Measurements from ENCODE around the gene NEURL3. TPM values are rescaled to one million over a fixed set of nuclear protein-coding genes. Genes with fewer than 3 reads are reported as not detected.
A peak's percentile ranks its signal among the peaks of the same experiment; 100 is the strongest.

NEURL3 gene
- total RNA-seq, 2 donors from 2014 or later = 2.5 to 2.6 TPM

DNA sequence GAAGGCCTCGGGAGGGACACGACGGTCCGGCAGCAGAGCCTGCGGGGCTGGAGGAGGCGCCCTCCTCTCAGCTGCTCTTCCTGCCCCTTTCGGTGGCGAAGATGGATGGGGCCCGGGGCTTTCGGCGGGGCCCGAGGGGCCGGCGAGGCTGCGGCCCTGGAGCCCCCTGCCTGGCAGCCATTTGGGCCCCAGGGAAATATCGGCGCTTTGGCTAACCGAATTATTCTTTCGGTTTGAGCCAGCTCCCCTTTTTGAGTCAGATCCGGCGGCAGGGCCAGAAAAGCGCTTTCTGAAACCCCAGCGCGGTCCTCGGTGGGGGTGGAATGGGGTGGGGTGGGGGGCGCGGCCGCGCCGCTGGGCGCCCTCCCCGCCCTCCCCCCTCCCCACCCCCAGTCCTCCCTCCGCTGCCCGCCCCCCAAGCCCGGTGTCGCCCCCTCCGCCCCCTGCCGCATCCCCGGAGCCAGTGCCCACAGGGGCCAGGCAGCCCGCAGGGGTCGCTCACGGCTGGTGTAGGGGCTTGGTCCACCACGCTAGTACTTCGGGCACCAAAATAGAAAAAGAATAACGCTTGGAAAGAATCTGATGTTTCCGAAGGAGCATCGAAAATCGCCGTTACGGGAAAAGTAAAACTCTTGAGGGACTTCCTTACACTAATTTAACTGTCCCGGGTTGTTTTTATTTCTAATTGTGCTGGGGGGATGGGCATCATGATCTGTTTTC, 22.3 kb upstream of the NEURL3 start:
- TF ChIP-seq, protein P1, sequence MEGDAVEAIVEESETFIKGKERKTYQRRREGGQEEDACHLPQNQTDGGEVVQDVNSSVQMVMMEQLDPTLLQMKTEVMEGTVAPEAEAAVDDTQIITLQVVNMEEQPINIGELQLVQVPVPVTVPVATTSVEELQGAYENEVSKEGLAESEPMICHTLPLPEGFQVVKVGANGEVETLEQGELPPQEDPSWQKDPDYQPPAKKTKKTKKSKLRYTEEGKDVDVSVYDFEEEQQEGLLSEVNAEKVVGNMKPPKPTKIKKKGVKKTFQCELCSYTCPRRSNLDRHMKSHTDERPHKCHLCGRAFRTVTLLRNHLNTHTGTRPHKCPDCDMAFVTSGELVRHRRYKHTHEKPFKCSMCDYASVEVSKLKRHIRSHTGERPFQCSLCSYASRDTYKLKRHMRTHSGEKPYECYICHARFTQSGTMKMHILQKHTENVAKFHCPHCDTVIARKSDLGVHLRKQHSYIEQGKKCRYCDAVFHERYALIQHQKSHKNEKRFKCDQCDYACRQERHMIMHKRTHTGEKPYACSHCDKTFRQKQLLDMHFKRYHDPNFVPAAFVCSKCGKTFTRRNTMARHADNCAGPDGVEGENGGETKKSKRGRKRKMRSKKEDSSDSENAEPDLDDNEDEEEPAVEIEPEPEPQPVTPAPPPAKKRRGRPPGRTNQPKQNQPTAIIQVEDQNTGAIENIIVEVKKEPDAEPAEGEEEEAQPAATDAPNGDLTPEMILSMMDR (IDR thresholded peaks at IDR 0.05) = no peak
- no peak for DNase-seq
- intact Hi-C loops (cut with DNase I) = no loop called here
- Histone ChIP-seq H3K9me3 (no peaks in the 10 kb centered on the region), H3K27me3 (no peaks in the 10 kb centered on the region), H3K27ac (peak overlapping the region; percentile 75), H3K36me3 (no peaks in the 10 kb centered on the region), H3K9ac (ENCODE audit: low read depth in 2 of 2, low read length in 2 of 2) (peak overlapping the region; percentile 13 to 73), H3K4me1 (no peaks in the 10 kb centered on the region), H3K4me3 (peak overlapping the region; percentile 24)

DNA sequence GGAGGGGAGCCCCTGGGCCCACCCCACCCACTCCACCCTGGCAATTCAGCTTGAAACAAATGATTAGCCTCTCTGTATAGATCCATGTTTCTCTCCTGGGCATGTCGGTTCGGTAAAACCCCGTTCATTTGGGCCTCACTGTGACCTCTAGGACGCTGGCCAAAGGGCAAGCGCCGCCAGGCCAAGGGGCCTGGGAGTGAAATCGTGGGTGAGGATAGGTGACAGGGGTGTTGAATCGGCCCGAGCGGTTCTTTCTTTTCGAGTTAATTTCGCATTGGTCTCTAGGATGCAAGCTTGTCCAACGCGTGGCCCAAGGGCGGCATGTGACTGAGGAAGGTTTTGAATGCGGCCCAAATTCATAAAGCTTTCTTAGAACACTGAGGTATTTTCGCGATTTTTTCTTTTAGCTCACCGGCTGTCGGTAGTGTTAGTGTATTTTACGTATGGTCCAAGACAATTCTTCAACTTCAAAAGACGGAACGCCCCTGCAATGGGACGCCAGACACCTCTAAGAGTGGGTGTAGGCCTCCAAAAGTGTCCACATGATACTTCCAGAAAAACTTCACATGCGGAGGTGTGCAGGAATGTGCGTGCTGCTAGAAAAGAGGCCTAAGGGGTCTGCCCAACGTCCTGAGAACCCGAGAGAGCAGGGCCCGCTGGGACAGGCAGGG, 21.6 kb upstream of the NEURL3 start:
- intact Hi-C loops (cut with DNase I) = no loop called here
- DNase-seq = no peak
- H3K9ac ChIP-seq (ENCODE audit: low read depth in 2 of 2, low read length in 2 of 2) = peak overlapping the region; percentile 13 to 73
- no peaks in the 10 kb centered on the region for H3K27me3 ChIP-seq
- H3K4me1 ChIP-seq = no peaks in the 10 kb centered on the region
- H3K27ac ChIP-seq = peak overlapping the region; percentile 75
- H3K36me3 ChIP-seq = no peaks in the 10 kb centered on the region
- H3K4me3 ChIP-seq = peak overlapping the region; percentile 24
- TF ChIP-seq, protein P1 (IDR thresholded peaks at IDR 0.05) = no peak
- H3K9me3 ChIP-seq = no peaks in the 10 kb centered on the region

DNA sequence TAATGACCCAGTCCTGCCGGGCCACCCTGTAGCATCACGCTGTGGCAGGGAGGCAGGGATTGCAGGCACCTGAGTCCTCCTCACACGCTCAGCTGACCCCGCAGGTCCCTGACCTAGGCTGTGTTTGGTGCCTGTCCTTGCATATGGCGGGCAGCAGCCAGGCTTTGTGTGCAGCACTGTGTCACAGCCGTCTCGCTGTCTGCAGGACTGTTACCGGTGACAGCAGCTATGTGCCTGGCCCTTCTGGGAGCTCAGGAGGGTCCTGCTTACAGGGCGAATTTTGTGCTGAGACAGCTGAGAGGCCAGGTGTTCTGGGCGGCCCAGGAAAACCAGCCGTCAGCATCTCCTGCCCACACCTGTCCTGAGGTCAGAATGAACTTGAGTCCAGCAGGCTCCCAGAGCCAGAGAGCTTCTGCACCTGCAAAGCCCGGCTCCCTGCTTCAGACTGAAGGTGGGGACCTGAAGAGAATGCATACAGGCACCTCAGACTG, 21.0 kb upstream of the NEURL3 start:
- no peaks in the 10 kb centered on the region for H3K27me3 ChIP-seq
- no peak overlapping the region for H3K4me3 ChIP-seq
- H3K4me1 ChIP-seq = no peaks in the 10 kb centered on the region
- H3K9ac ChIP-seq (ENCODE audit: low read depth in 2 of 2, low read length in 2 of 2) = no peak overlapping the region
- DNase-seq = no peak
- H3K9me3 ChIP-seq = no peaks in the 10 kb centered on the region
- intact Hi-C loops (cut with DNase I) = no loop called here
- TF ChIP-seq, protein P1 (IDR thresholded peaks at IDR 0.05) = no peak
- H3K36me3 ChIP-seq = no peaks in the 10 kb centered on the region
- no peak overlapping the region for H3K27ac ChIP-seq

DNA sequence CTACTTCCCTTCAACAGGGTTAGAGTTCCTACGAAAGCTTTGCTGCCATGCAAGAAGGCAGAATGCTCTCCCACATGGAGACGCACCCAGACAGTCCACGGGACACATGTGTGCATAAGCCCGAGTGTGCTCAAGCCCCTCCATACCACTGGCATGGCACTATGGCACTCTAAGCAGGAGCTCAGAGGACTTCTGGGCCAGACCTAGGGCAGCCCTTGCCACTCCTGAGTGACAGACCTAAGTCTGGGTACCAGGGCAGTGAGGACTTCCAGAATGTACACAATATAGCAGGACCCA, 20.0 kb upstream of the NEURL3 start:
- no peaks in the 10 kb centered on the region for H3K27me3 ChIP-seq
- TF ChIP-seq, protein P1 (IDR thresholded peaks at IDR 0.05) = no peak

DNA sequence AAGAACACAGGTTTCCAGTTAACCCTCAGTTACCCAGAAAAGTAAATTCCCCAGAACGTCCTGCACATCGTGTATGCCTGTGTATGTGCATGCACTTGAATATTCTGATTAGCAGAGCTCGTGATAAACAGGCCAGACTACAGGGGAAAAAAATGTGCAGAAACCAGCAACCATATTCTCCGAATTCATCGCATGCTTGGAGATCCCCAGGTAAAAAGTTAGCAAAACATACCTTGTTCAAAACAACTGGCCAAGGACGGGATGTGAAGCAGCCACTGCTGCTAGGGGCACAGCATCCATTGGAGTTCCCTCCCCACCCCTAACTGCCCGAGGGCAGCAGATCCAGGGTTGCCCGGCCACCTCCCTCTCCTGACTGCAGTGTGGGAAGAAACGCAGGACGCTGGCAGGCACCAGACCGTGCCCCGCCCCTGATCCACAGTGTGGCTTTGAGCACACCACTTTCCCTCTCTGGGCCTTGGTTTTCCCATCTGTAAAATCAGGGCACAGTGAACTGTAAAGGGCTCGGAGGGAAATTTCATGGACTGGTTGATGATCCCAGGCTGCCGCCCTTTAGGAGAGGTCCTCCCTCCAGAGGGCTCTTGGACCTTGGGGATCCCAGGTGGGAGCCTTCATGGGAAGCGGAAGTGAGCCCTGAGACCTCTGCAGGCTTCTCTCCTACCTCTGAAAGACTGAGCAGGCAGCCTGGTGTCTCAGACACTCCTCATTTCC, 19.5 kb upstream of the NEURL3 start:
- H3K36me3 ChIP-seq = no peaks in the 10 kb centered on the region
- intact Hi-C loops (cut with DNase I) = no loop called here
- no peaks in the 10 kb centered on the region for H3K27me3 ChIP-seq
- no peak overlapping the region for H3K27ac ChIP-seq
- DNase-seq = no peak
- H3K9me3 ChIP-seq = no peaks in the 10 kb centered on the region
- TF ChIP-seq, protein P1 (IDR thresholded peaks at IDR 0.05) = no peak
- no peak overlapping the region for H3K4me3 ChIP-seq
- H3K4me1 ChIP-seq = no peaks in the 10 kb centered on the region
- H3K9ac ChIP-seq (ENCODE audit: low read depth in 2 of 2, low read length in 2 of 2) = no peak overlapping the region

More for the DNA sequence above, 20.0 kb upstream of the NEURL3 start:
- Histone ChIP-seq H3K9ac (ENCODE audit: low read depth in 2 of 2, low read length in 2 of 2) (no peak overlapping the region), H3K36me3 (no peaks in the 10 kb centered on the region), H3K27ac (no peak overlapping the region), H3K9me3 (no peaks in the 10 kb centered on the region), H3K4me3 (no peak overlapping the region), H3K4me1 (no peaks in the 10 kb centered on the region)
- no peak for DNase-seq
- intact Hi-C loops (cut with DNase I) = no loop called here
